ENCODE measurements around the gene COTL1.

The COTL1 gene

GRCh38 chr16:84604477-84605013, 13.3 kb downstream of the COTL1 start:
- no peak for TF ChIP-seq CTCF (IDR thresholded peaks at IDR 0.05)
- peak overlapping the region in 1 of 2 experiments; percentile 80 for H3K4me3 ChIP-seq (ENCODE audit: low read depth in 1 of 2, low read length in 1 of 2)

GRCh38 chr16:84603940-84604339, 13.9 kb downstream of the COTL1 start:
- no peaks in the 10 kb centered on the region for H3K9me3 ChIP-seq
- no peaks in the 10 kb centered on the region for H3K27me3 ChIP-seq
- no peak for TF ChIP-seq CTCF (IDR thresholded peaks at IDR 0.05)
- H3K27ac ChIP-seq: peak overlapping the region; percentile 93
- H3K4me1 ChIP-seq (ENCODE audit: control insufficient read depth in 1 of 2, insufficient read depth in 1 of 2, low read depth in 1 of 2, low read length in 1 of 2): peaks cover 93 to 97% of the 10 kb centered on the region in 2 experiments
- peaks cover 32% of the 10 kb centered on the region for H3K36me3 ChIP-seq
- peak overlapping the region; percentile 58 to 80 for H3K4me3 ChIP-seq (ENCODE audit: low read depth in 1 of 2, low read length in 1 of 2)

More at GRCh38 chr16:84604477-84605013, 13.3 kb downstream of the COTL1 start:
- peak overlapping the region; percentile 93 for H3K27ac ChIP-seq
- H3K9me3 ChIP-seq: no peaks in the 10 kb centered on the region
- H3K36me3 ChIP-seq: peaks cover 36% of the 10 kb centered on the region
- no peaks in the 10 kb centered on the region for H3K27me3 ChIP-seq
- peaks cover 94 to 97% of the 10 kb centered on the region in 2 experiments for H3K4me1 ChIP-seq (ENCODE audit: control insufficient read depth in 1 of 2, insufficient read depth in 1 of 2, low read depth in 1 of 2, low read length in 1 of 2)

GRCh38 chr16:84603140-84603816, 14.6 kb downstream of the COTL1 start:
- Histone ChIP-seq H3K9me3 (no peaks in the 10 kb centered on the region), H3K4me1 (ENCODE audit: control insufficient read depth in 1 of 2, insufficient read depth in 1 of 2, low read depth in 1 of 2, low read length in 1 of 2) (peaks cover 93 to 95% of the 10 kb centered on the region in 2 experiments), H3K27ac (peak overlapping the region; percentile 93), H3K27me3 (no peaks in the 10 kb centered on the region), H3K36me3 (peaks cover 35% of the 10 kb centered on the region), H3K4me3 (ENCODE audit: low read depth in 1 of 2, low read length in 1 of 2) (peak overlapping the region; percentile 58 to 80)
- TF ChIP-seq CTCF (IDR thresholded peaks at IDR 0.05): no peak

GRCh38 chr16:84600343-84601229, 17.3 kb downstream of the COTL1 start:
- peak overlapping the region; percentile 93 for H3K27ac ChIP-seq
- TF ChIP-seq CTCF (IDR thresholded peaks at IDR 0.05): no peak
- H3K4me3 ChIP-seq (ENCODE audit: low read depth in 1 of 2, low read length in 1 of 2): peak overlapping the region; percentile 58 to 80
- peaks cover 93 to 95% of the 10 kb centered on the region in 2 experiments for H3K4me1 ChIP-seq (ENCODE audit: control insufficient read depth in 1 of 2, insufficient read depth in 1 of 2, low read depth in 1 of 2, low read length in 1 of 2)
- no peaks in the 10 kb centered on the region for H3K9me3 ChIP-seq
- H3K36me3 ChIP-seq: peaks cover 37% of the 10 kb centered on the region
- H3K27me3 ChIP-seq: no peaks in the 10 kb centered on the region

- H3K4me1 ChIP-seq (ENCODE audit: control insufficient read depth in 1 of 2, insufficient read depth in 1 of 2, low read depth in 1 of 2, low read length in 1 of 2): peaks cover 90 to 95% of the 10 kb centered on the region in 2 experiments
- no peaks in the 10 kb centered on the region for H3K27me3 ChIP-seq
- H3K4me3 ChIP-seq (ENCODE audit: low read depth in 1 of 2, low read length in 1 of 2): peak overlapping the region; percentile 58 to 80
Measured at GRCh38 chr16:84599521-84600202, 18.2 kb downstream of the COTL1 start.

More at GRCh38 chr16:84599521-84600202, 18.2 kb downstream of the COTL1 start:
- peaks cover 30% of the 10 kb centered on the region for H3K36me3 ChIP-seq
- peak overlapping the region; percentile 93 for H3K27ac ChIP-seq
- no peaks in the 10 kb centered on the region for H3K9me3 ChIP-seq
- peak; percentile 8 for TF ChIP-seq CTCF (IDR thresholded peaks at IDR 0.05)
